Neuronal stem cell (in vitro differentiated cells): Measurements from ENCODE around the gene GTF3C1.

Experiments
- DNase-seq: peaks from one replicate; pipeline ENCODE4 v3.0.0-alpha.2; 2013; ENCODE audit warnings: low spot score
- H2AFZ ChIP-seq: one replicate; pipeline ENCODE4 v1.6.1; 2013; ENCODE audit warnings: mild to moderate bottlenecking, low read length, inconsistent platforms
- H2AK5ac ChIP-seq: 2 replicates; pipeline ENCODE4 v1.6.1; 2013; ENCODE audit warnings: low read depth, mild to moderate bottlenecking, inconsistent platforms, low read length, moderate library complexity, mixed read lengths
- H2BK120ac ChIP-seq: 2 replicates; pipeline ENCODE4 v1.6.1; 2013; ENCODE audit warnings: low read depth, mild to moderate bottlenecking, inconsistent platforms, low read length, moderate library complexity, mixed read lengths
- H2BK12ac ChIP-seq: one replicate; pipeline ENCODE4 v1.6.1; 2013; ENCODE audit warnings: low read length, inconsistent platforms
- H2BK15ac ChIP-seq: 2 replicates; pipeline ENCODE4 v1.6.1; 2013; ENCODE audit warnings: mild to moderate bottlenecking, low read length, inconsistent platforms, mixed read lengths
- H2BK5ac ChIP-seq: one replicate; pipeline ENCODE4 v1.6.1; 2013; ENCODE audit warnings: inconsistent platforms, mild to moderate bottlenecking, low read length, moderate library complexity
- H3K14ac ChIP-seq: one replicate; pipeline ENCODE4 v1.6.1; 2013; ENCODE audit warnings: low read length, inconsistent platforms
- H3K18ac ChIP-seq: 2 replicates; pipeline ENCODE4 v1.6.1; 2013; ENCODE audit warnings: low read length, inconsistent platforms
- H3K23ac ChIP-seq: 2 replicates; pipeline ENCODE4 v1.6.1; 2013; ENCODE audit warnings: low read depth, mild to moderate bottlenecking, mixed read lengths, low read length, inconsistent platforms; ENCODE audit not compliant: poor library complexity
- H3K27ac ChIP-seq: replicated peaks from 3 replicates; pipeline ENCODE4 v1.5.1; 2013; ENCODE audit warnings: low read length, inconsistent platforms
- H3K27me3 ChIP-seq, 3 experiments: 2 replicates each; pipeline ENCODE4 v1.6.1; 2013; ENCODE audit warnings: low read length in 3 of 3, mild to moderate bottlenecking in 2 of 3, inconsistent platforms in 1 of 3, low read depth in 1 of 3, mixed read lengths in 1 of 3, moderate library complexity in 1 of 3; ENCODE audit not compliant: control insufficient read depth in 3 of 3, insufficient read depth in 3 of 3
- H3K36me3 ChIP-seq, 2 donors: replicated peaks in 1 of 2; 2 replicates each; pipeline ENCODE4 v1.6.1; 2013; ENCODE audit warnings: low read length in 2 of 2; ENCODE audit not compliant: control insufficient read depth in 2 of 2, insufficient read depth in 2 of 2
- H3K4ac ChIP-seq: 2 replicates; pipeline ENCODE4 v1.6.1; 2013; ENCODE audit warnings: inconsistent platforms, mild to moderate bottlenecking, low read length, moderate library complexity
- H3K4me1 ChIP-seq, 2 donors: 1 replicate in 1 of 2; 2 replicates in 1 of 2; pipeline ENCODE4 v1.6.1; 2013; ENCODE audit warnings: low read length in 2 of 2, low read depth in 1 of 2; ENCODE audit not compliant: control insufficient read depth in 2 of 2, insufficient read depth in 1 of 2
- H3K4me2 ChIP-seq: one replicate; pipeline ENCODE4 v1.6.1; 2013; ENCODE audit warnings: mild to moderate bottlenecking, low read length, inconsistent platforms; ENCODE audit not compliant: insufficient read depth, poor library complexity, severe bottlenecking
- H3K4me3 ChIP-seq, 2 donors: 2 replicates each; pipeline ENCODE4 v1.5.1; 2013; ENCODE audit warnings: low read length in 2 of 2, mild to moderate bottlenecking in 2 of 2, inconsistent platforms in 1 of 2, moderate library complexity in 1 of 2
- H3K79me1 ChIP-seq: one replicate; pipeline ENCODE4 v1.6.1; 2013; ENCODE audit warnings: low read depth, mild to moderate bottlenecking, inconsistent platforms, low read length, moderate library complexity
- H3K9ac ChIP-seq: one replicate; pipeline ENCODE4 v1.6.1; 2013; ENCODE audit warnings: mild to moderate bottlenecking, low read depth, low read length, inconsistent platforms; ENCODE audit not compliant: poor library complexity
- H3K9me3 ChIP-seq, 2 donors: replicated peaks in 1 of 2; 2 replicates each; pipeline versions ENCODE3 to v1.6.1; 2013; ENCODE audit warnings: low read length in 2 of 2, mild to moderate bottlenecking in 2 of 2, inconsistent platforms in 1 of 2, low read depth in 1 of 2, mixed read lengths in 1 of 2, moderate library complexity in 1 of 2; ENCODE audit not compliant: control insufficient read depth in 2 of 2, insufficient read depth in 1 of 2
- H4K8ac ChIP-seq: one replicate; pipeline ENCODE4 v1.6.1; 2013; ENCODE audit warnings: low read depth, mild to moderate bottlenecking, inconsistent platforms, low read length, moderate library complexity
- H4K91ac ChIP-seq: one replicate; pipeline ENCODE4 v1.6.1; 2013; ENCODE audit warnings: low read length, low read depth, mild to moderate bottlenecking, inconsistent platforms; ENCODE audit not compliant: poor library complexity
- WGBS, 2 donors: extraction: QIAGEN DNeasy Blood & Tissue Kit; methylation state at CpG; one replicate each; pipeline ENCODE4 v1.1.7; 2013; ENCODE audit warnings: missing lambda C conversion rate in 2 of 2, mixed read lengths in 1 of 2; ENCODE audit not compliant: insufficient read length in 2 of 2, insufficient replicate concordance in 1 of 2; ENCODE audit errors: extremely low coverage in 2 of 2; 5-methylcytosine and 5-hydroxymethylcytosine counted together

Gene GTF3C1

DNA sequence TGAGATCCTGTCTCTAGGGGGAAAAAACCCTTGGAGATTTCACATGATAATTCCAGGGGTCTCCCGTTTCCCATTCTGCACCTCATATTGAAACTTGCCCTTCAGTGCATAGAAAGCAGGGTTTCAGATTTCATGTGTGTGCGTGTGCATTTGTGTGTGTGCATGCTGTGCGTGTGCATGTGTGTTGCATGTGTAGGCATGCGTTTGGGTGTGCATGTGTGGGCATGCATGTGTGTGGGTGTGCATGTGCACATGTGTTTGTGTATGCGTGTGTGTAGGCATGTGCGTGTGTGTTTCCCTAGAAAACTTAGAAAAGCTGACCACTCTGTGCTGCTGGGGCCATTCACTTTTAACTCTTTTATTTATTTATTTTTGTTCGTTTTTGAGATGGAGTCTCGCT, 107.7 kb downstream of the GTF3C1 start:
- Histone ChIP-seq H3K18ac (no peak overlapping the region), H4K8ac (no peak overlapping the region), H3K4me1 (peaks cover 0 to 5% of the 10 kb centered on the region in 2 donors), H3K9me3 (peaks cover 10 to 15% of the 10 kb centered on the region in 2 donors), H2BK12ac (no peak overlapping the region), H3K27ac (no peak overlapping the region), H2AK5ac (no peak overlapping the region), H3K9ac (peak overlapping the region; percentile 9), H4K91ac (no peak overlapping the region), H3K23ac (no peak overlapping the region), H2BK120ac (no peak overlapping the region), H2BK15ac (no peak overlapping the region), H3K27me3 (no peaks in the 10 kb centered on the region), H3K4ac (no peak overlapping the region), H3K14ac (no peak overlapping the region), H2AFZ (no peak overlapping the region), H3K4me2 (no peak overlapping the region), H2BK5ac (no peak overlapping the region), H3K4me3 (peak overlapping the region in 1 of 2 donors; percentile 67), H3K36me3 (peaks cover 0 to 2% of the 10 kb centered on the region in 2 donors), H3K79me1 (no peaks in the 10 kb centered on the region)
- WGBS, 2 donors = no CpG with 5 or more reads among the region's 8 CpGs
- DNase-seq = no peak

DNA sequence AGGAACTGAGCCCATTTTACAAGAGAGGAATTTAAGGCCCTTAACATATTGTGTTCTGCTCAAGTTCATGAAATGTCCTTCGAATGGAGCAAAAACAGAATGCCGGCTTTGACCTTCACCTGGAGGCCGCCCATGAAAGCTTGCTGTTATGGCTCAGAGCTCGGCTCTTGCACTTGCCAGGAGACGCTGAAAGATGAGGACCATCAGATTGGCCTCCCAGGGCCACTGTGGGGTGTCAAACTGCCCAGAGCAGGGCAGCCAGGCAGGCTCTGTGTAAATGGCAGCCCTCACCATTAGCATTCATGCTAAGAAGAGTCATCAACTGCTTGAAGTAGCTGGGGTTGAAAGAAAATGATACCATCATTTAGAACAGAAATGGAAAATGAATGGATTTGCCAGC, 108.4 kb downstream of the GTF3C1 start:
- Histone ChIP-seq H4K8ac (no peak overlapping the region), H4K91ac (no peak overlapping the region), H2BK5ac (no peak overlapping the region), H3K36me3 (peaks cover 0 to 2% of the 10 kb centered on the region in 2 donors), H3K4ac (no peak overlapping the region), H2BK15ac (no peak overlapping the region), H3K4me3 (no peak overlapping the region), H2BK120ac (no peak overlapping the region), H3K27me3 (no peaks in the 10 kb centered on the region), H3K79me1 (no peaks in the 10 kb centered on the region), H2BK12ac (no peak overlapping the region), H3K14ac (no peak overlapping the region), H3K27ac (no peak overlapping the region), H3K4me1 (peaks cover 0 to 5% of the 10 kb centered on the region in 2 donors), H2AFZ (no peak overlapping the region), H3K4me2 (no peak overlapping the region), H3K18ac (no peak overlapping the region), H3K9me3 (peaks cover 10 to 15% of the 10 kb centered on the region in 2 donors), H3K23ac (no peak overlapping the region), H3K9ac (no peak overlapping the region), H2AK5ac (no peak overlapping the region)
- WGBS, 2 donors = no CpG with 5 or more reads among the region's 5 CpGs
- DNase-seq = no peak

DNA sequence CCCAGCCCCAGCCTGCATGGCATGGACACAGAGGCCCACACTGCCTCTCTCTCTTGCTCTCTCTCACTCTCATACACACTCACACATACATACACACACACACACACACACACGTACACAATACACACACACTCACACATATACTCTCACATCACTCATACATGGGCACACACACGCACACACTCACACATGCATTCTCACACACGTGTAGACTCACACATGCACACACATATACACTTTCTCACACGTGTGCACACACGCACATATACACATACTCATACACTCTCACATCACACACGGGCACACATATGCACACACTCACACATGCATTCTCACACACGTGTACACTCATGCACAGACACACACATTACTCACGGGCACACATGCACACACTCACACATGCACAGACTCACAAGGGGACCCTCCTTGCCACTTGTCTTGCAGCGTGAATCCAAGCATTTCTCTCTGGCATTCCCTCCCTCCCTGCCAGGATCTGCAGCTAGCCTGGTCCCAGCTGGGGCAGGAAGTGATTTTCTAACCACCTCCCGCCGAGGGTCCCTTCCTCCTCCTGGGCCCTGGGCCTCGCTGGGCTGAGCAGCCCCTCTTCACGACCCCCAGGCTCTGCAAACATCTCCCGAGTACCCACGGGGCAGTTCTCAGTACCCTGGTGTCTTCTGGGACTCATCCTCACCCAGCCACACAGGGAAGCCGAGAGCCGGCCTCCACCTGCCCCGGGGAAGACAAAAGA, 110.3 kb downstream of the GTF3C1 start:
- peaks cover 0 to 2% of the 10 kb centered on the region in 2 donors for H3K36me3 ChIP-seq
- no peak overlapping the region for H3K27ac ChIP-seq
- peak overlapping the region; percentile 72 for H3K14ac ChIP-seq
- no peak overlapping the region for H3K9ac ChIP-seq
- no peaks in the 10 kb centered on the region for H3K27me3 ChIP-seq
- 80 to 100% methylated on average over 1 of the region's 18 CpGs for WGBS, 2 donors
- H4K8ac ChIP-seq = no peak overlapping the region
- no peak overlapping the region for H2BK120ac ChIP-seq
- H2BK5ac ChIP-seq = no peak overlapping the region
- no peak overlapping the region for H3K4me2 ChIP-seq
- no peak overlapping the region for H2BK15ac ChIP-seq
- H3K4me3 ChIP-seq = no peak overlapping the region
- peak overlapping the region; percentile 83 for H2AFZ ChIP-seq
- DNase-seq = no peak
- peaks cover 0 to 5% of the 10 kb centered on the region in 2 donors for H3K4me1 ChIP-seq
- H4K91ac ChIP-seq = peak overlapping the region; percentile 61
- H3K9me3 ChIP-seq = peaks cover 2 to 8% of the 10 kb centered on the region in 2 donors
- peak overlapping the region; percentile 29 for H3K23ac ChIP-seq
- H3K18ac ChIP-seq = peak overlapping the region; percentile 45
- H2AK5ac ChIP-seq = no peak overlapping the region
- H3K4ac ChIP-seq = peak overlapping the region; percentile 84
- no peak overlapping the region for H2BK12ac ChIP-seq
- H3K79me1 ChIP-seq = no peaks in the 10 kb centered on the region

DNA sequence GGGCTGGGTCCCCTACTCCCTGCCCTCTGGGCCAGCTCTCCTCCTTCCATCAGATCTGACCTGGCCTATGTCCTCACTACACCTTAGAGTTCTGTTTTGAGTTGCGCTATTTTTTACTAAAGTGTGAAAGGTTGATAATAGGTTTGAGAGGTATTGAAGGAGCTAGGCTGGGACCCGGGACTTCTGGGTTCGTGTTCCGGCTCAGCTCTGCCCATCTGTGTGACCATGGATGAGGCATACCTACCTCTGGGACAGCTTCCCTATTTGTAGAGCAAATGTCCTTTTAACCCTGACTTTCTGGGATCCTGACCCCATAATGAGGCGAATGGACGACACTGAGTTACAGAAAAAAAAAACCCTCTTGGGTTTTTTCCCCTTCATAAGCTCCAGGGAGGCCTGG, 111.8 kb downstream of the GTF3C1 start:
- no peak overlapping the region for H3K14ac ChIP-seq
- no peak overlapping the region for H2AFZ ChIP-seq
- no peak overlapping the region for H3K4me2 ChIP-seq
- no peak overlapping the region for H3K18ac ChIP-seq
- H3K23ac ChIP-seq = no peak overlapping the region
- no peak overlapping the region for H3K9ac ChIP-seq
- H4K91ac ChIP-seq = no peak overlapping the region
- H3K4me3 ChIP-seq = no peak overlapping the region
- no peaks in the 10 kb centered on the region for H3K27me3 ChIP-seq
- H3K79me1 ChIP-seq = no peaks in the 10 kb centered on the region
- no peak overlapping the region for H2BK12ac ChIP-seq
- WGBS, 2 donors = no CpG with 5 or more reads among the region's 6 CpGs
- H3K9me3 ChIP-seq = peaks cover 0 to 4% of the 10 kb centered on the region in 2 donors
- no peak for DNase-seq
- no peak overlapping the region for H2AK5ac ChIP-seq
- no peak overlapping the region for H3K4ac ChIP-seq
- no peak overlapping the region for H4K8ac ChIP-seq
- H2BK120ac ChIP-seq = no peak overlapping the region
- H3K36me3 ChIP-seq = peaks cover 0 to 2% of the 10 kb centered on the region in 2 donors
- H2BK15ac ChIP-seq = no peak overlapping the region
- H2BK5ac ChIP-seq = no peak overlapping the region
- H3K27ac ChIP-seq = no peak overlapping the region
- H3K4me1 ChIP-seq = peaks cover 0 to 5% of the 10 kb centered on the region in 2 donors
